SK-N-SH (cell line): ENCODE data around the gene NFATC3. TPM values are rescaled to one million over a fixed set of nuclear protein-coding genes. Genes with fewer than 3 reads are reported as not detected.

ENCODE experiments used
- CTCF ChIA-PET: fragments of 300-600, 350-600 bp; formaldehyde crosslinking; extraction: SDS; loops from one replicate; lab custom pipeline; 2021; lab: Yijun Ruan, JAX
- POLR2A ChIA-PET: fragments of 350-600 bp; sonication (Branson Sonifier 250); formaldehyde crosslinking; extraction: SDS; loops from one replicate; lab custom pipeline; 2020; ENCODE audit warnings: antibody characterized with exemption, inconsistent platforms; lab: Yijun Ruan, JAX
- DNase-seq: peaks from one replicate; pipeline ENCODE4 v3.0.0; 2012
- H2AFZ ChIP-seq: fragments of 200-600 bp; sonication (generic); 2 replicates; pipeline ENCODE4 v1.8.1; 2016; ENCODE audit warnings: antibody characterized with exemption, mild to moderate bottlenecking, low read depth
- H3F3A ChIP-seq: fragments of 200-600 bp; sonication (generic); replicated peaks from 2 replicates; pipeline ENCODE3; 2016; ENCODE audit warnings: antibody characterized with exemption, mild to moderate bottlenecking; ENCODE audit not compliant: insufficient read depth
- H3K27ac ChIP-seq, 2 experiments: fragments of 200-500 bp in 1 of 2; fragments of 200-600 bp in 1 of 2; sonication (Bioruptor generic) in 1 of 2; sonication (generic), shearing (Covaris generic) in 1 of 2; 2 replicates each; pipeline versions ENCODE4 v1.5.1 to v1.6.1; 2014 to 2016; ENCODE audit warnings: low read depth in 2 of 2, inconsistent platforms in 1 of 2, low read length in 1 of 2, mild to moderate bottlenecking in 1 of 2, mixed read lengths in 1 of 2
- H3K27me3 ChIP-seq: fragments of 200-600 bp; sonication (generic), shearing (Covaris generic); 2 replicates; pipeline ENCODE4 v1.6.1; 2016; ENCODE audit warnings: mixed run types; ENCODE audit not compliant: insufficient read depth
- H3K36me3 ChIP-seq, 2 experiments: fragments of 200-500 bp in 1 of 2; fragments of 200-600 bp in 1 of 2; sonication (Bioruptor generic) in 1 of 2; sonication (generic) in 1 of 2; replicated peaks in 1 of 2; 2 replicates each; pipeline versions ENCODE3 to v1.5.1; 2014 to 2016; ENCODE audit warnings: low read length in 1 of 2, mild to moderate bottlenecking in 1 of 2; ENCODE audit not compliant: insufficient read depth in 2 of 2, control insufficient read depth in 1 of 2
- H3K4me1 ChIP-seq, 2 experiments: fragments of 200-500 bp in 1 of 2; fragments of 200-600 bp in 1 of 2; sonication (Bioruptor generic) in 1 of 2; sonication (generic), shearing (Covaris generic) in 1 of 2; 2 replicates each; pipeline versions ENCODE4 v1.5.1 to v1.6.1; 2014 to 2016; ENCODE audit warnings: low read depth in 1 of 2, low read length in 1 of 2, mixed run types in 1 of 2; ENCODE audit not compliant: insufficient read depth in 2 of 2, control insufficient read depth in 1 of 2
- H3K4me2 ChIP-seq: fragments of 200-600 bp; sonication (generic), shearing (Covaris generic); 2 replicates; pipeline ENCODE4 v1.6.1; 2017; ENCODE audit warnings: mixed run types
- H3K4me3 ChIP-seq, 2 experiments: fragments of 200-500 bp in 1 of 2; fragments of 200-600 bp in 1 of 2; sonication (Bioruptor generic) in 1 of 2; sonication (generic), shearing (Covaris generic) in 1 of 2; 2 replicates each; pipeline versions ENCODE4 v1.5.1 to v1.8.1; 2014 to 2016; ENCODE audit warnings: low read depth in 2 of 2, inconsistent platforms in 1 of 2, low read length in 1 of 2, mild to moderate bottlenecking in 1 of 2, mixed read lengths in 1 of 2, moderate library complexity in 1 of 2
- H3K79me2 ChIP-seq: fragments of 200-600 bp; sonication (generic); 2 replicates; pipeline ENCODE4 v1.8.1; 2017; ENCODE audit warnings: mild to moderate bottlenecking; ENCODE audit not compliant: insufficient read depth
- H3K9ac ChIP-seq: fragments of 200-600 bp; sonication (generic); 2 replicates; pipeline ENCODE4 v1.6.1; 2017; ENCODE audit warnings: mixed run types
- H3K9me2 ChIP-seq: fragments of 200-600 bp; sonication (generic); 2 replicates; pipeline ENCODE4 v1.6.1; 2017; ENCODE audit warnings: mixed run types
- H3K9me3 ChIP-seq: fragments of 200-600 bp; sonication (generic); 2 replicates; pipeline ENCODE4 v1.6.1; 2017; ENCODE audit warnings: mixed run types, mild to moderate bottlenecking, moderate library complexity
- H4K20me1 ChIP-seq: fragments of 200-600 bp; sonication (generic); 2 replicates; pipeline ENCODE4 v1.6.1; 2017; ENCODE audit warnings: mild to moderate bottlenecking, mixed run types; ENCODE audit not compliant: insufficient read depth
- ELF1 ChIP-seq: IDR thresholded peaks from 2 replicates; pipeline ENCODE4 v1.4.0; 2012
- EZH2phosphoT487 ChIP-seq: fragments of 200-600 bp; sonication (generic); IDR thresholded peaks from 2 replicates; pipeline ENCODE4 v1.6.1; 2017; ENCODE audit warnings: low read depth, mixed run types, mild to moderate bottlenecking, antibody characterized with exemption, moderate library complexity, borderline replicate concordance
- FOXM1 ChIP-seq: IDR thresholded peaks from 2 replicates; pipeline ENCODE4 v1.4.0; 2012; ENCODE audit warnings: low read depth, mild to moderate bottlenecking
- GABPA ChIP-seq: IDR thresholded peaks from 2 replicates; pipeline ENCODE4 v1.4.0; 2012; ENCODE audit warnings: low read depth, mild to moderate bottlenecking
- MEF2A ChIP-seq: IDR thresholded peaks from 2 replicates; pipeline ENCODE4 v1.4.0; 2012; ENCODE audit warnings: low read depth, borderline replicate concordance
- MXI1 ChIP-seq: IDR thresholded peaks from 2 replicates; pipeline ENCODE4 v1.6.1; 2012; ENCODE audit warnings: mild to moderate bottlenecking, low read depth, low read length, improper control_type of control experiment
- RAD21 ChIP-seq: IDR thresholded peaks from 2 replicates; pipeline ENCODE4 v1.6.1; 2012; ENCODE audit warnings: mild to moderate bottlenecking, low read length
- RFX5 ChIP-seq: IDR thresholded peaks from 2 replicates; pipeline ENCODE4 v1.6.1; 2012; ENCODE audit warnings: mild to moderate bottlenecking, improper control_type of control experiment, low read length
- SIN3A ChIP-seq: IDR thresholded peaks from 2 replicates; pipeline ENCODE4 v1.6.1; 2012; ENCODE audit warnings: low read depth, mild to moderate bottlenecking, low read length, moderate library complexity, borderline replicate concordance
- TAF1 ChIP-seq: IDR thresholded peaks from 2 replicates; pipeline ENCODE4 v1.6.1; 2012; ENCODE audit warnings: low read depth, mild to moderate bottlenecking, low read length, moderate library complexity, borderline replicate concordance
- TCF12 ChIP-seq: IDR thresholded peaks from 2 replicates; pipeline ENCODE4 v1.4.0; 2012
- TEAD4 ChIP-seq: IDR thresholded peaks from 2 replicates; pipeline ENCODE4 v1.4.0; 2012; ENCODE audit warnings: mild to moderate bottlenecking, borderline replicate concordance; ENCODE audit not compliant: insufficient read depth
- WGBS: methylation state at CpG from one replicate; pipeline ENCODE4 v1.1.6; 2017; ENCODE audit warnings: low lambda C conversion rate; 5-methylcytosine and 5-hydroxymethylcytosine counted together
- polyA plus RNA-seq, 3 experiments: library from polyadenylated mRNA; depleted of rRNA; stranded (reverse); fragments of >200 nt; gene quantifications; 2 replicates each; pipeline ENCODE4 v1.2.3, GENCODE V29; 2012
- TF ChIP-seq, protein P1 (sequence below): fragments of 200-600 bp; sonication (generic); IDR thresholded peaks from 2 replicates; pipeline ENCODE4 v1.6.1; 2017; ENCODE audit warnings: antibody characterized with exemption, mild to moderate bottlenecking, moderate library complexity
- TF ChIP-seq, protein P2 (sequence below): IDR thresholded peaks from 2 replicates; pipeline ENCODE4 v1.4.0; 2012; ENCODE audit warnings: low read depth

NFATC3 gene
- polyA plus RNA-seq, 1 of the 3 experiments (the other 2 are of a cell fraction) = 5.7 TPM

DNA sequence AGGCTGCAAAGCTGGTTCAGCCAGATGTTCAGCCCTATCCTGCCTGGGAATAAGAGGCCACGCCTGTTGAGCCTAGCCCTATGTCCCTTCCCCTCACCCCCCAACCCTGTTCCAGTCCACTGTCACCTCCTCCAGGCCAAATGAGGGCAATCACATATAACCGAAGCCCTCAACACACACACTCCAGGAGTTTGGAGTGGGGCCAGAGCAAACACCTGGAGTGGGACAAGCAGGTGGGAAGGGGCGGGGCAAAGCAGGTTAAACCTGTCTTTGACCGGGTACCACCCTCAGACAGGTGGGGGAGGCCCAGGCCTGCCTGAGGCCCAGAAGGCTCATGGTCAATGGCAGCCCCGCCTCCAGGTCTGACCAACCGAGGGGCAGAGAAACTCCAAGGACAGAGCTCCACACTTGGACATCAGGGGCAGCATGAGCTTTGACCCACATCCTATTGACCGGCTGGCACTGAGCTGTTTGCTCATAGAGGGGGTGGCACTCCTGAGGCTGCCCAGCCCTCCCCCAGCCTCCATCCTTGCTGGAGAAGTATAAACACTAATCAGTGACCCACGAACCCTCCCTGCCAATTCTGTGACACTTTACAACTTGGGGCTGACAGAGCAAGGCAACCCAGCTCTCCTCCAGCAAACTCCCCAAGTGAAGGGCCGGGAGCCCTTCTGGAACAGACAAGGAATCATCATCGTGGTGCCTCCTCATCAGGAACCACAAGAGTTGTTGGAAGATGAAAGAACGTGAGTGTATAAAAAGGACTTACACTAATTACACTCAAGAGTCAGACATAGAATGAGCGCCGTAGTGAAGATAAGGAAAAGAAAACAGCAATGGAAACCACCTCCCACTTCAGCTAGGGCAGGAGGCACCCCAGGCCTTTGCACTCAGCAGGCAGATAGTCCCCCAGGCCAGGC, 149.3 kb downstream of the NFATC3 start (continued):
- no peak for TF ChIP-seq MXI1
- TF ChIP-seq FOXM1 = no peak
- TF ChIP-seq, protein P1, sequence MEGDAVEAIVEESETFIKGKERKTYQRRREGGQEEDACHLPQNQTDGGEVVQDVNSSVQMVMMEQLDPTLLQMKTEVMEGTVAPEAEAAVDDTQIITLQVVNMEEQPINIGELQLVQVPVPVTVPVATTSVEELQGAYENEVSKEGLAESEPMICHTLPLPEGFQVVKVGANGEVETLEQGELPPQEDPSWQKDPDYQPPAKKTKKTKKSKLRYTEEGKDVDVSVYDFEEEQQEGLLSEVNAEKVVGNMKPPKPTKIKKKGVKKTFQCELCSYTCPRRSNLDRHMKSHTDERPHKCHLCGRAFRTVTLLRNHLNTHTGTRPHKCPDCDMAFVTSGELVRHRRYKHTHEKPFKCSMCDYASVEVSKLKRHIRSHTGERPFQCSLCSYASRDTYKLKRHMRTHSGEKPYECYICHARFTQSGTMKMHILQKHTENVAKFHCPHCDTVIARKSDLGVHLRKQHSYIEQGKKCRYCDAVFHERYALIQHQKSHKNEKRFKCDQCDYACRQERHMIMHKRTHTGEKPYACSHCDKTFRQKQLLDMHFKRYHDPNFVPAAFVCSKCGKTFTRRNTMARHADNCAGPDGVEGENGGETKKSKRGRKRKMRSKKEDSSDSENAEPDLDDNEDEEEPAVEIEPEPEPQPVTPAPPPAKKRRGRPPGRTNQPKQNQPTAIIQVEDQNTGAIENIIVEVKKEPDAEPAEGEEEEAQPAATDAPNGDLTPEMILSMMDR = no peak

DNA sequence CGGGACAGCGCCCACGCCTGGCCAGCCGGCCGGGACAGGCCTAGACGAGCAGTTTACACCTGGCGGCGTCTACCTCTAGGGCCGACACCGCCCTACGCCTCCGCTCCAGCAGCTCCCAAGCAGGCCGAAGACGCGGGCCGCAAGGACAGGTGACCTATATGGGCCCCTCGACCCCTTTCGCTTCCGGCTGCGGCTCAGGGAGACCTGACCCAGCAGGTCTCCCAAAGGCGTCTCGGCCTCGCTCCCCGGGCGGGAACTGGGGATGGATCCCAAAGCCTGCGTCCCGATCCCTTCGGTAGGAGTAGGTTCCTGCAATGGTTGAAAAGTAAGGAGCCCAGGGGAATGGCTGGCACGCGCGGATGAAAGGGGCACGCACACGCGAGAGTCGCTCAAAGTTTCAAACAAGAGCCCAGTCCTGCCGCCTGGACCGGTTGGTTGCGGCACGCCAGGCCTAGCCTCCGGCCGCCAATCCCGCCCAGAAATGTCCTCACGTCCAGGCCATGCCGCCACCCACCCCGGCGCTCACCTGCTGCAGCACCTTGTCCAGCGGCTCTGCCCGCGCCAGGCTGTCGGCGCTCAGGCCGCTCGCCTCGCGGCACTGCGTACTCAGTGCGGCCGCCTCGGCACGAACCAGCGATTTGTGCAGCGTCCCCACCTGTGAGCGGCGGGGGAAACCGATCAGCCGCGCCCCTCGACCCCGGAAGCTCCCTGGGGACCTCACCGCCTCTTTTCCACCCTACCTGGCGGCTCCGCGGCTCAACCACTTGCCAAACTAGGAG, 150.1 kb downstream of the NFATC3 start:
- Histone ChIP-seq H3K4me2 (no peak overlapping the region), H3F3A (peaks cover 3% of the 10 kb centered on the region), H3K36me3 (peaks cover 0 to 3% of the 10 kb centered on the region in 2 experiments), H3K9me3 (no peaks in the 10 kb centered on the region), H3K9ac (no peak overlapping the region), H3K4me1 (peaks cover 0 to 8% of the 10 kb centered on the region in 2 experiments; a peak in 1 of 4 replicates), H2AFZ (no peak overlapping the region), H3K27ac (no peak overlapping the region), H3K79me2 (no peaks in the 10 kb centered on the region), H4K20me1 (no peaks in the 10 kb centered on the region), H3K4me3 (no peak overlapping the region), H3K27me3 (no peaks in the 10 kb centered on the region), H3K9me2 (no peaks in the 10 kb centered on the region)
- ChIA-PET POLR2A (no interaction called here), CTCF (interaction anchor here (0.8 kb wide), 1 partner anchor 136 kb away, joined by 3 read pairs; no protein-coding TSS in a partner anchor)
- WGBS = 98% methylated on average over 72 of the region's 73 CpGs
- TF ChIP-seq TEAD4 = no peak
- no peak for TF ChIP-seq GABPA
- no peak for TF ChIP-seq FOXM1
- no peak for TF ChIP-seq RAD21
- no peak for DNase-seq

DNA sequence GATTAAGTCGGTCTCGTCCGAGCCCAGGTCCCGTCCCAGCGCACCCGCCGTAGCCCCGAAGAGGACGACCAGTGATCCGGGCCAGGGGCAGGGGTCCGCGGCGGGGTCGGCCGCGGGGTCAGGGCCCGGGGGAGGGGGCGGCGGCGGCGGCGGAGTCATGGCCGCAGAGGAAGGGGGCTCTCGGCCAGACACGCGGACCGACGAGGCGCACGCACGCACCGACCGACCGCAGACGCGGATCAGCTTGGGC, 150.6 kb downstream of the NFATC3 start, which contains the start of gene ESRP2:
Gene ESRP2 (minus strand): TSS at position 241 of the 250 bp plus-strand sequence. CDS start 82 bp downstream, at position 159.
- 96% methylated on average over 29 of the region's 36 CpGs for WGBS
- H3K27me3 ChIP-seq = no peaks in the 10 kb centered on the region
- CTCF ChIA-PET = interaction anchor here (0.8 to 2.2 kb wide), 2 partner anchors 137 to 142 kb away, joined by 3 to 17 read pairs; no protein-coding TSS in a partner anchor

More for the DNA sequence above, 150.6 kb downstream of the NFATC3 start, which contains the start of gene ESRP2:
- Histone ChIP-seq H3K9me2 (no peaks in the 10 kb centered on the region), H3F3A (peaks cover 3% of the 10 kb centered on the region), H3K4me1 (peaks cover 0 to 8% of the 10 kb centered on the region in 2 experiments; a peak in 1 of 4 replicates), H4K20me1 (no peaks in the 10 kb centered on the region), H3K79me2 (no peaks in the 10 kb centered on the region), H3K4me3 (peak within 1 kb of the TSS; percentile 42 to 52), H3K4me2 (peak within 1 kb of the TSS; percentile 70), H3K9me3 (no peaks in the 10 kb centered on the region), H3K9ac (peak within 1 kb of the TSS; percentile 55), H3K36me3 (peaks cover 0 to 3% of the 10 kb centered on the region in 2 experiments), H2AFZ (peak within 1 kb of the TSS; percentile 79; the same call in 1 of the 2 replicates), H3K27ac (peak within 1 kb of the TSS; percentile 70 to 79)
- no peak for DNase-seq
- TF ChIP-seq MEF2A (no peak), TAF1 (no peak), EZH2phosphoT487 (no peak), TCF12 (no peak), SIN3A (no peak), RFX5 (no peak), TEAD4 (no peak), GABPA (no peak), ELF1 (no peak)
- TF ChIP-seq, protein P2, sequence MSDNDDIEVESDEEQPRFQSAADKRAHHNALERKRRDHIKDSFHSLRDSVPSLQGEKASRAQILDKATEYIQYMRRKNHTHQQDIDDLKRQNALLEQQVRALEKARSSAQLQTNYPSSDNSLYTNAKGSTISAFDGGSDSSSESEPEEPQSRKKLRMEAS = no peak
- POLR2A ChIA-PET = no interaction called here
